ENCODE data around the gene ATP6V1B1. TPM values are rescaled to one million over a fixed set of nuclear protein-coding genes. Genes with fewer than 3 reads are reported as not detected.

ATP6V1B1 gene
- polyA plus RNA-seq, 1 donor (not counting 4 experiments of a cell fraction or from before 2014, with no cell fraction given): not detected

DNA sequence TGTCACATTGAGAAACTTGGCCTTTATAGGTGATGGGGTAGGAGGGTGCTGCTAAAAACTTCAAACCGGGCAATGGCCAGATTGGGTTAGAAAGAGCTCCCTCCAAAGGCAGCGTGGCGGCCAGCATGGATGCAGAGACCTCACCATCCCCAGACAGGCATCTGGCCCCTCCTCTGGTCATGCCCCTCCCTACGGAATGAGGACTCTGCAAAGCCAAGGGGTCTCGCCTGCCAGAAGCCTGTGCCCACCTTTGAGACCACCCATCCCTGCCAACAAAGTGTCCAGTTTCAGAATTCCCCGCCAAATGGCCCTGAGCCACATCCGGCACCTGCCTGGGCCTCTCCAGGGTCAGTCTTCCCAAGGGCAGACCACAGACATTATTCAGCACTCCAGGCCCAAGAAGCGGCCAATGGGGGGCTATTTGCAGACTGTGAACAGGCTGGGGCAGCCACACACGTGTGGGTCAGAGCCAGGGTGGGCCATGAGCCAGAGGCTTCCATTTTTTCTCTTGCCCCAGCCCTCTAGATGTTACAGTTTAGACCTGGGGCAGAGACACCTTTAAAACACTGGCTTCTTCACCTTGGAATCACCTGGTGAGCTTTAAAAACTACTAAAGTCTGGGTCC is 4.2 kb upstream of the ATP6V1B1 start:
- Histone ChIP-seq H3K27me3 (ENCODE audit: control insufficient read depth, extremely low read depth, insufficient read depth, low read length) (peaks cover 19% of the 10 kb centered on the region), H3K27ac (ENCODE audit: control insufficient read depth, insufficient read depth, low read length) (no peak overlapping the region), H3K4me1 (ENCODE audit: control insufficient read depth, extremely low read depth, insufficient read depth, low read length) (no peaks in the 10 kb centered on the region), H3K4me2 (ENCODE audit: control insufficient read depth, extremely low read depth, insufficient read depth, low read depth, low read length) (no peak overlapping the region), H3K79me2 (ENCODE audit: control insufficient read depth, insufficient read depth, low read length) (no peaks in the 10 kb centered on the region), H3K4me3 (ENCODE audit: control insufficient read depth in 2 of 3, extremely low read depth in 1 of 3, insufficient read depth in 2 of 3, low read depth in 1 of 3, low read length in 3 of 3) (no peak overlapping the region), H3K9me1 (ENCODE audit: control insufficient read depth, extremely low read depth, insufficient read depth, low read length) (no peaks in the 10 kb centered on the region), H2AFZ (ENCODE audit: control insufficient read depth, low read length) (no peak overlapping the region), H3K9me3 (ENCODE audit: control insufficient read depth, low read depth, low read length) (no peaks in the 10 kb centered on the region), H3K9ac (ENCODE audit: control insufficient read depth, extremely low read depth, insufficient read depth, low read length) (no peak overlapping the region), H3K36me3 (ENCODE audit: control insufficient read depth in 2 of 2, extremely low read depth in 1 of 2, insufficient read depth in 2 of 2, low read length in 2 of 2) (no peaks in the 10 kb centered on the region), H4K20me1 (ENCODE audit: control insufficient read depth, extremely low read depth, insufficient read depth, low read length) (no peaks in the 10 kb centered on the region)
- dilution Hi-C loops (cut with MboI; ENCODE audit: extremely low pct_ligation_motif_present, low sequenced_read_pairs): no loop called here
- no peak for TF ChIP-seq EZH2 (IDR thresholded peaks at IDR 0.05; ENCODE audit: low read length)
- TF ChIP-seq, protein P1, sequence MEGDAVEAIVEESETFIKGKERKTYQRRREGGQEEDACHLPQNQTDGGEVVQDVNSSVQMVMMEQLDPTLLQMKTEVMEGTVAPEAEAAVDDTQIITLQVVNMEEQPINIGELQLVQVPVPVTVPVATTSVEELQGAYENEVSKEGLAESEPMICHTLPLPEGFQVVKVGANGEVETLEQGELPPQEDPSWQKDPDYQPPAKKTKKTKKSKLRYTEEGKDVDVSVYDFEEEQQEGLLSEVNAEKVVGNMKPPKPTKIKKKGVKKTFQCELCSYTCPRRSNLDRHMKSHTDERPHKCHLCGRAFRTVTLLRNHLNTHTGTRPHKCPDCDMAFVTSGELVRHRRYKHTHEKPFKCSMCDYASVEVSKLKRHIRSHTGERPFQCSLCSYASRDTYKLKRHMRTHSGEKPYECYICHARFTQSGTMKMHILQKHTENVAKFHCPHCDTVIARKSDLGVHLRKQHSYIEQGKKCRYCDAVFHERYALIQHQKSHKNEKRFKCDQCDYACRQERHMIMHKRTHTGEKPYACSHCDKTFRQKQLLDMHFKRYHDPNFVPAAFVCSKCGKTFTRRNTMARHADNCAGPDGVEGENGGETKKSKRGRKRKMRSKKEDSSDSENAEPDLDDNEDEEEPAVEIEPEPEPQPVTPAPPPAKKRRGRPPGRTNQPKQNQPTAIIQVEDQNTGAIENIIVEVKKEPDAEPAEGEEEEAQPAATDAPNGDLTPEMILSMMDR (optimal IDR thresholded peaks at IDR 0.05 in 1 of 3, IDR thresholded peaks at IDR 0.05 in 1 of 3, conservative IDR thresholded peaks at IDR 0.05 in 1 of 3; ENCODE audit: extremely low read depth in 1 of 3, insufficient read depth in 2 of 3, low read length in 3 of 3): no peak
- FAIRE-seq: no peak
- no peak for DNase-seq (ENCODE audit: low read depth, low spot score)

DNA sequence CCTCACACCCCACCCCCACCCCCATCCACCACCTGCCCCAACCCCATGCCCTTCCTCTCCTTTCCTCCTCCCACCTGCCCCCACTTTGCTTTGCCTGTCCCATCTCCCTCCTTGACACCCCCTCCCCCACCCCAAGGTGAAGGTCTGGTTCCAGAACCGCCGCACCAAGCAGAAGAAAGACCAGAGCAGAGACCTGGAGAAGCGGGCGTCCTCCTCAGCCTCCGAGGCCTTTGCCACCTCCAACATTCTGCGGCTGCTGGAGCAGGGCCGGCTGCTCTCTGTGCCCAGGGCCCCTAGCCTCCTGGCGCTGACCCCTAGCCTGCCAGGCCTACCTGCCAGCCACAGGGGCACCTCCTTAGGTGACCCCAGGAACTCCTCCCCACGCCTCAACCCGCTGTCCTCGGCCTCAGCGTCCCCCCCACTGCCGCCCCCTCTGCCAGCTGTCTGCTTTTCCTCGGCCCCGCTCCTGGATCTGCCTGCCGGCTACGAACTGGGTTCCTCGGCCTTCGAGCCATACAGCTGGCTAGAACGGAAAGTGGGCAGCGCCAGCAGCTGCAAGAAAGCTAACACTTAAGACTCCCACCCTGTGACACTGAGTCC is 3.0 kb upstream of the ATP6V1B1 start:
- no peak for TF ChIP-seq EZH2 (IDR thresholded peaks at IDR 0.05; ENCODE audit: low read length)
- TF ChIP-seq, protein P1 (optimal IDR thresholded peaks at IDR 0.05 in 1 of 3, IDR thresholded peaks at IDR 0.05 in 1 of 3, conservative IDR thresholded peaks at IDR 0.05 in 1 of 3; ENCODE audit: extremely low read depth in 1 of 3, insufficient read depth in 2 of 3, low read length in 3 of 3): no peak

More for the DNA sequence above, 3.0 kb upstream of the ATP6V1B1 start:
- Histone ChIP-seq H4K20me1 (ENCODE audit: control insufficient read depth, extremely low read depth, insufficient read depth, low read length) (no peaks in the 10 kb centered on the region), H3K4me1 (ENCODE audit: control insufficient read depth, extremely low read depth, insufficient read depth, low read length) (no peaks in the 10 kb centered on the region), H3K9me3 (ENCODE audit: control insufficient read depth, low read depth, low read length) (no peaks in the 10 kb centered on the region), H2AFZ (ENCODE audit: control insufficient read depth, low read length) (no peak overlapping the region), H3K27me3 (ENCODE audit: control insufficient read depth, extremely low read depth, insufficient read depth, low read length) (peaks cover 12% of the 10 kb centered on the region), H3K4me3 (ENCODE audit: control insufficient read depth in 2 of 3, extremely low read depth in 1 of 3, insufficient read depth in 2 of 3, low read depth in 1 of 3, low read length in 3 of 3) (no peak overlapping the region), H3K79me2 (ENCODE audit: control insufficient read depth, insufficient read depth, low read length) (no peaks in the 10 kb centered on the region), H3K4me2 (ENCODE audit: control insufficient read depth, extremely low read depth, insufficient read depth, low read depth, low read length) (no peak overlapping the region), H3K36me3 (ENCODE audit: control insufficient read depth in 2 of 2, extremely low read depth in 1 of 2, insufficient read depth in 2 of 2, low read length in 2 of 2) (no peaks in the 10 kb centered on the region), H3K9ac (ENCODE audit: control insufficient read depth, extremely low read depth, insufficient read depth, low read length) (no peak overlapping the region), H3K9me1 (ENCODE audit: control insufficient read depth, extremely low read depth, insufficient read depth, low read length) (no peaks in the 10 kb centered on the region), H3K27ac (ENCODE audit: control insufficient read depth, insufficient read depth, low read length) (no peak overlapping the region)
- dilution Hi-C loops (cut with MboI; ENCODE audit: extremely low pct_ligation_motif_present, low sequenced_read_pairs): no loop called here
- DNase-seq (ENCODE audit: low read depth, low spot score) (no peak), FAIRE-seq (no peak)

All from keratinocyte (primary cell).